ENCODE measurements around the gene AARS1.
"Not testable (repeated sequence)": the region's sequence is repeated elsewhere in the genome, so short reads cannot be mapped to it uniquely, and the experiment has no call there.

DNA sequence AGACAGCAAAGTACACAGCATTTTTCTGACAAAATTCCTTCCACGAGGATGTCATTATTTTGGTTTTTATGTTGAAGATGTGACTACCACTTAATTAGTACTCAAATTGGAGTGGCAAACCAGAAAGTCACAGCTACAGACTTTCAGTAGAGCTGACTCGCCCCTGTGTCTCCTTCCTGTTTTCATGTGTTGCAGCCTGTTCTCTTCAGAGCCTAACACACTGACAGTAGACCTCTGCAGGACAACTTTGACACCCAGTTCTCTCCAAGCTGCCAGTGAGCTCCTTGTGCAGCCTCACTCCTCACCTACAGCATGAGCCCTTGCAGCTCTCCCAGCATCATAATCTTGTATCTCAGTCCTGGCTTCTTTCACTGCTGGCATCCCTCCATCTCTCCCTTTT, 66.7 kb downstream of the AARS1 start:
- TF ChIP-seq, protein P1, sequence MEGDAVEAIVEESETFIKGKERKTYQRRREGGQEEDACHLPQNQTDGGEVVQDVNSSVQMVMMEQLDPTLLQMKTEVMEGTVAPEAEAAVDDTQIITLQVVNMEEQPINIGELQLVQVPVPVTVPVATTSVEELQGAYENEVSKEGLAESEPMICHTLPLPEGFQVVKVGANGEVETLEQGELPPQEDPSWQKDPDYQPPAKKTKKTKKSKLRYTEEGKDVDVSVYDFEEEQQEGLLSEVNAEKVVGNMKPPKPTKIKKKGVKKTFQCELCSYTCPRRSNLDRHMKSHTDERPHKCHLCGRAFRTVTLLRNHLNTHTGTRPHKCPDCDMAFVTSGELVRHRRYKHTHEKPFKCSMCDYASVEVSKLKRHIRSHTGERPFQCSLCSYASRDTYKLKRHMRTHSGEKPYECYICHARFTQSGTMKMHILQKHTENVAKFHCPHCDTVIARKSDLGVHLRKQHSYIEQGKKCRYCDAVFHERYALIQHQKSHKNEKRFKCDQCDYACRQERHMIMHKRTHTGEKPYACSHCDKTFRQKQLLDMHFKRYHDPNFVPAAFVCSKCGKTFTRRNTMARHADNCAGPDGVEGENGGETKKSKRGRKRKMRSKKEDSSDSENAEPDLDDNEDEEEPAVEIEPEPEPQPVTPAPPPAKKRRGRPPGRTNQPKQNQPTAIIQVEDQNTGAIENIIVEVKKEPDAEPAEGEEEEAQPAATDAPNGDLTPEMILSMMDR (IDR thresholded peaks at IDR 0.05) = not testable (repeated sequence)
- not testable (repeated sequence) for TF ChIP-seq POLR2A, POLR2AphosphoS5, EP300 (IDR thresholded peaks at IDR 0.05)
